Measurements from ENCODE around the gene MICU2.

The MICU2 gene

DNA sequence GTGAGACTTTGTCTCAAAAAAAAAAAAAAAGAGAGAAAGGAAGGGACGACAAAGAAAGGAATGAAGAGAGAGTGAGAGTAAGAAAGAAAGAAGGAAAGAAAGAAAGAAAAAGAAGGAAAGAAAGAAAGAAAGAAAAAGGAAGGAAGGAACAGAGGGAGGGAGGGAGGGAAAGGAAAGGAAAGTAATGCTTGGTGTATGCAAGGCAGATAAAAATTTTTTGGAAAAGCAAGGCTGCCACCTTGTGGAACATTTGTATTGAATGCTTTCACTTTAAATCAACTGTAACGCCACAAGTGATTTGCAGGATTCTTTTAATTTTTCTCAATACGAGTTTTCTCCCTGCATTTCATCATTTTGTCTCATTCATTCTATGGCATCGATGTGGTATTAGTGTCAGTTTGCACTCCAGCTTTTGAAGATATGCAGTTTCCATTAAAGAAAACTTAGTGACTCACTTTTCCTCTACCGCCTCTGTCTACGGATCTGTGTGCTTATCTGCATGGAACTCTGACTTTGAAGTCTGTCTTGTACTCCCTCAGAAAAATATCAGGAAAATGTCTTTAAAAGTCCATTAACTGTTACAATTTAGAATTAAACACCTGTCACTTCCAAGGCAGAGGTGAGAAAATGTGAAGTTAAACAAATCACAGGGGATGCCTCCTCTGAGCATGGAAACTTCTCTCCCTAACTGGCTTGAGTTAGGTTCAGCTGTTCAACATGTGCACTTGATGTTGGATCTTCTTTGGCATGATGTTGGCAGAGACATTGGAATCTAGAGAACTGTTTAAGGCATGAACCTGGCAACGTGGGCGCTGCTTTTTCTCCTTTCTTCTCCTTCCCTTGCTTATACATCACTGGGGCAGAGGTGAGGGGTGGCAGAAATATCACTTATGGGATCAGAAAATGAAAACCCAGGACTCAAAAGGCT, 124.8 kb downstream of the MICU2 start:
- DNase-seq = no peak

DNA sequence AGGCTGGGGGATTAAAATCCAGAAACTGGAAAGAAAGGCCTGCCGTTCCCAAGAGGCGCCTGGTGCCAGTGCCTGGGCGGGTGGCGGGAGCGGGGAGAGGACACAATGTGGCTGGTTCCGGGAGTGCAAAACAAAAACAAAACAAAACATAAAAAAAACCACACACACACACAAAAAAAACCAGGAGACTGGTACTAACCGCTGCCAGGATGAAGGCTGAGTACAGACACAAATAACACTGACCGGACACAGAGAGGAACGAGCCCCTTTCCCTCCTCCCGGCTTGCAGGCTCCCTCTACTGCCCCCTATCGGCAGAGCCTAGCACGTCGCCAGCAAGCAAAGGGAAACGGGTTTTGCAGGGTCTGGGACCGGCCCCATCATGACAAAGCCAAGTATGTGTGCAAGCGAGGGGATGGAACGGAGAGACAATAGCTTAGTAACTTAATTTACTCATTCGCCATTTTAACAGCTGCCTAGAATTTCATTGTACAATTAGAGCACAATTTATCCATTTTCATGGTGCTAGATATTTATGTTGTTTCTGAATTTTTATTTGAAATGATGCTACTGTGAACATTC, 127.0 kb downstream of the MICU2 start:
- no peak for DNase-seq

DNA sequence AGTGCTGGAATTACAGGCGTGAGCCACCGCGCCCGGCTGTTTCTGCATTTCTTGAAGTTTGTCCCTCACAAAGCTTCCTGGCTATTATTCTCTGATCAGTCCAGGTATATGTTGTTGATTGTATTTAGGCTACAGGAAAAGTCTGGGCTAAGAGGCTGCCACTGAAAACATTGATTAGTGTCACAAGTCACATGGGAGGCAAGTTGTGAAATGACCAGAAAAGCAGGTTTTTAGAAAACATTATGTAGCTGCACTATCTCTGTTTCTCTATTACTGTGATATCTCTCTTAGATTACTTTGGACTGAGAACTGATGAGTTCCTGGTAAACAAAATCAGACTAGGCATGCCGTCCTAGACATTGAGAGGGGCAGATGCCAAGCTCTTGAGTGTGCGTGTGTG, 128.9 kb downstream of the MICU2 start:
- no peak for DNase-seq

DNA sequence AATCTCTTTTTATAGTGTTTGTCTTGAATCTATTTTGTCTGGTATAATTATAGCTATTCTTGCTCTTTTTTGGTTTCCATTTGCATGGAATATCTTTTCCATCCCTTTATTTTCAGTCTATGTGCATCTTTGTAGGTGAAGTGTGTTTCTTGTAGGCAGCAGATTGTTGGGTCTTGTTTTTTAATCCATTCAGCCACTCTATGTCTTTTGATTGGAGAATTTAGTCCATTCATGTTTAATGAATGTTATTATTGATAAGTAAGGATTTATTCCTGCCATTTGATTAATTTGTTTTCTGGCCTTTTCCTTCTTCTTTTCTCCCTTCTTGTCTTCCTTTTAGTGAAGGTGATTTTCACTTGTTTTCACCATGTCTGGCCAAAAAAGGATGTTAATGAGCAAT, 133.2 kb downstream of the MICU2 start:
- DNase-seq = no peak

DNA sequence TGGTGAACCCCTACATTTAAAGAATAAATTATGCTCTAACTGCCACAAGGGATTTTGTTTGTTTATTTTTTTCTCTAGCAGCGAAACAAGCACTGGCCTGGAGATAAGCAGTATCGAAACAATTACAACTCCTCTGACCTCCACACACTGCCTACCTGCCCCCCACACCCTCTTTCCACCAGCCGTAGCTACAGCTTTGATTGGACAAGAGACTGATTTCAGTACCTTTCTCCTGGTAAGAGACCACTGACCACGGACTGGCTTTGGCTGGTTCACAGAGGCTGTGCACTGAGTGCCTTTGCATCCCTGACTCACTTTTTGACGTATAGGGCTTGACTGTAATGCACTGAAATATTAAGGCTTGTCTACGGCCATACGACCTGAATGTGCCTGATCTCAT, 137.4 kb downstream of the MICU2 start:
- no peak for DNase-seq

DNA sequence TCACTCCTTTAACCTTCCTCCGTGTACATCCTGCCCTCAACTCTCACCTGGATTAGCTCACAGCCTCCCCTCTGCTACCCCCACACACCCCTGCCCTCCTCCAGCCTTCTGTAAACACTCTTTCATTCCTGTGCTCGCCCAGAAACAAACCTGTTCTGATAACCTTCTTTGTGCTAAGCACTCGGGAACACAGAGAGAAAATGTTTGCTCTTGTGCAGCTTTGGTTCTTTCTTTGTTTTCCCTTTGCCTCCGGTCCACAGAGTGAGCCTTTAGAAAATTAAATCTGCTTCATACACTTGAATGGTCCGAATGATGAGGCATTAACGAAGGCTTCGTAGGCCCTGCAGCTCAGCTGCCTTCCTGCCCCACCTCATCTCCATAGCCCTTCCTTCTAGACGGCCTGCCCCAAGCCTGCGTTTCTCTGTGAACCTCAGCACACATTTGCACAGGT, 138.2 kb downstream of the MICU2 start:
- no peak for DNase-seq

DNA sequence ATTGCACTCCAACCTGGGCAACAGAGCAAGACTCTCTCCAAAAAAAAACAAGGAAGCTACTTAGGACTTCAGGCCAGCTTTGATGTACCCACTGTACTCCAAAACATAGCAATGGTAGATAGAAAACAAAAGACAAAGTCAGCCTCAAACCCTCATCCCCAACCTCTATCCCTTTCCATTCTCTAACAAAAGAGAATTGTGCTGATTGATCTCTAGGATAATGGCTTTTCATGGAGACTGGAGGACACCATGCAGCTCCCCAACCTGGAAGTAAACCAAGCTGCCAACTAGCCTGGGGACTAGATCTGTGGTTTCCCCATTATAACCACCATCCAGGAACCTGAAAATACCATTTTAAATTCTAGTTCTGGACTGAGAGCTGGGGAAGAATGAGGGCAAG, 140.5 kb downstream of the MICU2 start:
- no peak for DNase-seq

DNA sequence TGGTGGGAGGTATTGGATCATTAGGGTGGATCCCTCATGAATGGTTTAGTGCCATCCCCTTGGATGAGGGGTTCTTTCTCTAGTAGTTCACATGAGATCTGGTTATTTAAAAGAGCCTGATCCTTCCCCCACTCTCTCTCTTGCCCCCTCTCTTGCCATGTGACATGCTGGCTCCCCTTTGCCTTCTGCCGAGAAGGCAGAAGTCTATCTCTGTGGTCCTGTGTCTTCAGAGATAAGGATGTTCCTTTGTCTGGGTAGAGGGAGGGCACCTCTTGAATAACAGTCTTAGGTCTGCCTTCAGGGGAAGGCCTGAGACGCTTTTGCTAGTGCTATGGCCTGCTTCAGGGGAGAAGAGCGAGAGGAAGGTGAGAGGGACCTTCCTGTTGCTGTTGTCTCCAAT, 142.8 kb downstream of the MICU2 start:
- DNase-seq = no peak

DNA sequence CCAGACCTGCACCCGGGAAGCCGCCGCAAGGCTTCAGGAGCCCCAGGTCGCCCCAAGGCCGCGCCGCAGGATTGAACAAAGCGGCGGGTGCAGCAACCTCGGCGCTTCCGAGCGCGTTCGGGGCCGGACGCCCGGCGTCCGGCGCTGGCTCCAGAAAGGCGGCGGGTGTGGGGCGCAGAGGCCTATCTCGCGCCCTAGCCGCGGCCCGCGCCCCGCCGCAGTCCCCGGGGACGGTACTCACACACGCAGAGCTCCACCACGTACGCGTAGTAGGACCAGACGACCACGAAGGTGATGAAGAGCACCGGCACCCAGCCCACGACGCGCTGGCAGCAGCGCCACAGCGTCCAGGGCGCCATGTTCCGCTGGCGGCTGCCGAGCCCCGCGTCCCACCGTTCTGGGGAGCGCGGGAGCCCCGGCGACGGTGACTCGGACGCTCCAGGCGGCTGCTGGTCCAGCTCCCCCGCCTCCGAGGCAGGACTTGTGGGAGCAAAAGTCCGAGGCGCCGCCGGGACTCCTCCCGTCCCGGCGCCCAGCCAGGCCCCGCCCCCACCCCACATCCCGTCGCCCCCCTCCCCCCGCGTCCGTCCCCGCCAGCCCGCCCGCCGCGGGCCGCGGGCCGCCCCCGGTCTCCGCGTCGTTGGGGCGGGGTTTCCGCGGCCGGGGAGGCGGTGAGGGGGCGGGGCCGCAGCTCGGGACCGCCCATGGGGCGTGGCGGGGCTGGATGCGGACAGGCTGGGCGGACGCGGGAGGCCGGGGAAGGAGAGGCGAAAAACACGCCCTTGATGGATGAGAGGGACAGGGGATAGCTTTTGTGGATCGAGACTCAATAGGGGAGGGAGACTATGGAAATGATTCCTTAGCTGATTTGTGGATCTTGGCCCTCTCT, 144.9 kb downstream of the MICU2 start, which contains the start of gene ZDHHC20:
TSS of gene ZDHHC20 (minus strand) at position 491 of the 889 bp plus-strand sequence. CDS start at position 359, 132 bp downstream.
- DNase-seq = peak; percentile 62

DNA sequence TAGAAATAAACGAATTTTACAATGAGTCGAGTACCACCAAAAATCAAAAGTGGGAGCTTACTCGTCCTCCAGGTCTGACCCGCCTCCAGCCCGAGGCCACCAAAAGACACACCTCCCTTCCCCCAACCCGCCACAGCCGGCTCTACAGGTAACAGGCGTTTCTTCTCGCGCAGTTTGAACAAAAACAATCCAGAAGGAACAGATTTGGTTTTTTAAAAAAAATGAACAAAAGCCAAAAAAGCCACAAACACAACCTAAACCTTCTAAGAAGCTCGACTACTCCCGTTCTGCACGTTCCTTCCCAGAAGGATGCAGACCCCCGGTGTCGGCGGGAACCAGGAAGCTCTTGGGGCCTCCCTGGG, 145.5 kb downstream of the MICU2 start:
- no peak for DNase-seq

DNA sequence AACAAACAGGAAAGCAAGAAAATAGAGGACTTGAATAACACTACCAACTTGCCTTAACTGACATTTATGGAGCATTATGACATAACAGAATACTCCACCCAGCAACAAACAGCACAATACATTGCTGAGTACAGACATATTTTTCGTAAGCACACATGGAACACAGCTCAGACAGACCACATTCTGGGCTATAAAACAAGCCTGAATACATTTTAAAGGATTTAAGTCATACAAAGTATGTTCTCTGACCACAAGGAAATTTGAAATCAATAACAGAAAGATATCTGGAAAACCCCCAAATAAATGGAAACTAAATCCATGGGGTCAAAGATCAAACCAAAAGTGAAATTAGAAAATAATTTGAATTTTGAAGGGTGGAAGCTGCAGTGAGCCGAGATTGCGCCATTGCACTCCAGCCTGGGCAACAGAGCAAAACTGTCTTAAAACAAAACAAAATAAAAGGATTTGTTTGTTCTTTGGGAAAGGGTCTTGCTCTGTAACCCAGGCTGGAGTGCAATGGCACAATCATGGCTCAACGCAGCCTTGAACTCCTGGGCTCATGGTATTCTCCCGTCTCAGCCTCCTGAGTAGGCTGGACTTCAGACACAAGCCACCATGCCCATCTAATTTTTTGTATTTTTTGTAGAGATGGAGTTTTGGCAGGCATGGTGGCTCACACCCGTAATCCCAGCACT, 150.4 kb downstream of the MICU2 start:
- DNase-seq = no peak

DNA sequence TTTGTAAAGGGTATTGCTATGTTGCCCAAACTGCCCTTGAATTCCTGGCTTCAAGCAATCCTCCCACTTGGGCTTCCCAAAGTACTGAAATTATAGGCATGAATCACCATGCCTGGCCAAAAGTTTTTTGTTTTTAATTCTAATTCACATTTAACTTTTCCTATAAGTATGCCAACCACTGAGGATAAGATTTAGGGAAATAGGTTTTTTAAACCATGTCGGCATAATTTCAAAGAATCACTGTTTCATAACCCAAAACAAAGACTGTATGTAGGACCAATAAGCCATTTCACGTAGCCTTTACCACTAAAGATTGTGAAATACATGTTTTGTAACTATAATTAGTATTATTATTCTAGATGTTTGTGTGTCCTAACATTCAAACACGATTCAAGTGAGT, 153.0 kb downstream of the MICU2 start:
- no peak for DNase-seq

DNA sequence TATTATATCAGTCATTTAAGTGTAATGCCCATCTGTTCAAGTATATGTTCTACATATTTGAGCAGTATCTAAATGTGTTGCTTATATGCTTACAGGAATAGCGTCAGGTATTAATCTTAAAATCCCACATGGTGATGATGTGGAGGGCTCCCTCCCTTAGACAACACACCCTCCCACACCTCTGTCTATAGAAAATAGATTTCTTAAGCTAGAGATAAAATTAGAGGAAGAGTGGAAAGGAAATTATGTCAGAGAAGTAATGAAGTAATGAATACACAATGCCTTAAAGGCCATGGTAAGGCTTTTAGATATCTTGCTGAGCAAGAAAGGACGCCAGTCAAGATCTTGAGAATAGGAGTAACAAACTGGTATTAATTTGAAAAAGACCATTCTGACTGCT, 157.3 kb downstream of the MICU2 start:
- DNase-seq = no peak

DNA sequence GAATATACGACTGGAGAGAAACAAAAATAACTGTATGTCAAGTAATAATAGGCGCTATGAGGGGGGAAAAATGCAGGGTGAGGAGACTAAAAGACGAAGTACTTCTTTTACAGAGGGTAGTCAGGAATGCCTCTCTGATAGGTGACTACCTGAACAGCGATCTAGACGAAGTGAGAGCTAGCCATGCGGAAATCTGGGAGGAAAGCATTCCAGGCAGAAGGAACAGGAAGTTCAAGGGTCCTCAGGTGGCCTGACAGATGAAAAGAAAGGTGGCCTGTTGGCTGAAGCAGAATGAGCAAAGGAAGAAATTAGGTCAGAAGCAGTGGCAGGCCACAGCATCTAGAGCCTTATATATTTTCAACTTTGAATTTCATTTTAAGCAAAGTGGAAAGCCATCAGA, 158.2 kb downstream of the MICU2 start:
- DNase-seq = no peak

DNA sequence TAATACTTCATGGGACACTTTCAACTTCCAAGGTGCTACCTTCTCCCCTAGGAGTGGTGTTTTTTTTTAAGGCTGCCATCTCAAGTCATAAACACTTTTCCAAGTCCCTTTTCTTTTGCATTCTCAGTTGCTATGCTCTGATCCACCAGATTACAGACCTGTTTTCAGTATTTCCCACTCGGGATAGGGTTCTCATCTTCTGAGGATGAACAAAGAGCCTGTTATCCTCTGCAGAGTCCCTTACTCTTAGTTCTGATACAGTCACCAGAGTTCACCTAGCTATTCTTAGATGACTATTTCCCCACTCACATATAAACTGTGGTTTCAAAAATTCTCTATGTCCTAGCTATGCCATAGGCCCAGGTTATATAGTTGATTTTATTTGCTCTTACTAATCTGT, 160.8 kb downstream of the MICU2 start:
- DNase-seq = no peak

Measured in GOT3 (cell line).